Osteoblast (primary cell): Measurements from ENCODE around the gene CASQ2. TPM values are rescaled to one million over a fixed set of nuclear protein-coding genes. Genes with fewer than 3 reads are reported as not detected.

Experiments
- DNase-seq: peaks from one replicate; pipeline ENCODE4 v3.0.0; 2011; ENCODE audit warnings: low spot score, mixed read lengths; ENCODE audit not compliant: insufficient read length; ENCODE audit errors: missing footprints
- H2AFZ ChIP-seq: 2 replicates; pipeline ENCODE4 v1.6.0; 2011; ENCODE audit warnings: mild to moderate bottlenecking, low read length
- H3K27ac ChIP-seq: 2 replicates; pipeline ENCODE4 v1.5.1; 2011; ENCODE audit warnings: mild to moderate bottlenecking, low read depth, low read length, moderate library complexity
- H3K27me3 ChIP-seq: 2 replicates; pipeline ENCODE4 v1.6.0; 2012; ENCODE audit warnings: mild to moderate bottlenecking, control low read depth, inconsistent platforms, low read length, moderate library complexity; ENCODE audit not compliant: insufficient read depth
- H3K36me3 ChIP-seq: 2 replicates; pipeline ENCODE4 v1.5.1; 2011; ENCODE audit warnings: mild to moderate bottlenecking, low read length, control low read depth, moderate library complexity; ENCODE audit not compliant: insufficient read depth
- H3K4me1 ChIP-seq: 2 replicates; pipeline ENCODE4 v1.5.1; 2011; ENCODE audit warnings: mild to moderate bottlenecking, low read length, control low read depth, moderate library complexity; ENCODE audit not compliant: insufficient read depth
- H3K4me2 ChIP-seq: 2 replicates; pipeline ENCODE4 v1.6.0; 2011; ENCODE audit warnings: mild to moderate bottlenecking, low read length; ENCODE audit not compliant: insufficient read depth
- H3K4me3 ChIP-seq: fragments of 200-600 bp; sonication (generic); 3 replicates; pipeline ENCODE4 v1.5.1; 2012; ENCODE audit warnings: mild to moderate bottlenecking, low read length, inconsistent platforms; ENCODE audit not compliant: insufficient read depth
- H3K79me2 ChIP-seq: 2 replicates; pipeline ENCODE4 v1.6.0; 2012; ENCODE audit warnings: mild to moderate bottlenecking, low read length, control low read depth, inconsistent platforms; ENCODE audit not compliant: insufficient read depth
- H3K9me3 ChIP-seq: 2 replicates; pipeline ENCODE4 v1.5.1; 2011; ENCODE audit warnings: low read depth, low read length, control low read depth
- H4K20me1 ChIP-seq: 2 replicates; pipeline ENCODE4 v1.6.0; 2012; ENCODE audit warnings: mild to moderate bottlenecking, low read length, control low read depth; ENCODE audit not compliant: insufficient read depth
- CTCF ChIP-seq: IDR thresholded peaks from 2 replicates; pipeline ENCODE4 v1.5.1; 2011; ENCODE audit warnings: mild to moderate bottlenecking, low read depth, low read length, moderate library complexity; ENCODE audit errors: extremely low read depth
- total RNA-seq: library from RNA; depleted of rRNA; stranded (reverse); fragments of >200 nt; gene quantifications from 2 replicates; pipeline ENCODE4 v1.2.3, GENCODE V29; 2012

CASQ2 gene
- total RNA-seq, 1 donor: not detected

GRCh38 chr1:115680730-115681111 is 87.8 kb downstream of the CASQ2 start:
- Histone ChIP-seq H4K20me1 (peaks cover 11% of the 10 kb centered on the region), H3K36me3 (peaks cover 23% of the 10 kb centered on the region), H3K27ac (no peak overlapping the region), H2AFZ (no peak overlapping the region), H3K4me3 (no peak overlapping the region), H3K27me3 (no peaks in the 10 kb centered on the region), H3K79me2 (peaks cover 2% of the 10 kb centered on the region), H3K4me2 (no peak overlapping the region), H3K4me1 (peaks cover 7% of the 10 kb centered on the region), H3K9me3 (no peaks in the 10 kb centered on the region)
- no peak for DNase-seq
- no peak for TF ChIP-seq CTCF

GRCh38 chr1:115679141-115679611 is 89.3 kb downstream of the CASQ2 start:
- Histone ChIP-seq H4K20me1 (peaks cover 11% of the 10 kb centered on the region), H3K27ac (no peak overlapping the region), H3K27me3 (no peaks in the 10 kb centered on the region), H3K79me2 (peaks cover 2% of the 10 kb centered on the region), H3K4me3 (no peak overlapping the region), H3K9me3 (no peaks in the 10 kb centered on the region), H3K4me1 (peaks cover 7% of the 10 kb centered on the region), H2AFZ (no peak overlapping the region), H3K4me2 (no peak overlapping the region), H3K36me3 (peaks cover 7% of the 10 kb centered on the region)
- no peak for TF ChIP-seq CTCF
- peak; percentile 97 for DNase-seq

GRCh38 chr1:115678141-115678540 is 90.4 kb downstream of the CASQ2 start:
- no peak for TF ChIP-seq CTCF
- Histone ChIP-seq H2AFZ (no peak overlapping the region), H3K4me3 (no peak overlapping the region), H3K9me3 (no peaks in the 10 kb centered on the region), H4K20me1 (peaks cover 11% of the 10 kb centered on the region), H3K27me3 (no peaks in the 10 kb centered on the region), H3K4me1 (peaks cover 7% of the 10 kb centered on the region), H3K79me2 (peaks cover 2% of the 10 kb centered on the region), H3K4me2 (no peak overlapping the region), H3K36me3 (peaks cover 3% of the 10 kb centered on the region), H3K27ac (no peak overlapping the region)
- no peak for DNase-seq

- H3K27ac ChIP-seq: no peak overlapping the region
- no peak for DNase-seq
Measured at GRCh38 chr1:115677565-115677964, 90.9 kb downstream of the CASQ2 start.

More at GRCh38 chr1:115677565-115677964, 90.9 kb downstream of the CASQ2 start:
- peaks cover 11% of the 10 kb centered on the region for H4K20me1 ChIP-seq
- no peaks in the 10 kb centered on the region for H3K27me3 ChIP-seq
- no peak overlapping the region for H3K4me2 ChIP-seq
- peaks cover 2% of the 10 kb centered on the region for H3K79me2 ChIP-seq
- no peak for TF ChIP-seq CTCF
- peaks cover 3% of the 10 kb centered on the region for H3K36me3 ChIP-seq
- H3K9me3 ChIP-seq: no peaks in the 10 kb centered on the region
- peaks cover 7% of the 10 kb centered on the region for H3K4me1 ChIP-seq
- H2AFZ ChIP-seq: no peak overlapping the region
- H3K4me3 ChIP-seq: no peak overlapping the region
